Hematopoietic multipotent progenitor cell treated with erythropoietin and hydrocortisone succinate and interleukin-3 and kit ligand, for 8 days (in vitro differentiated cells): ENCODE results near the gene RAB17.

Experiments used
- DNase-seq: peaks from one replicate; pipeline ENCODE4 v3.0.0-alpha.2; 2015

The RAB17 gene

GRCh38 chr2:237575869-237576862, 14.4 kb downstream of the RAB17 start:
- no peak for DNase-seq

GRCh38 chr2:237574894-237575868, 15.4 kb downstream of the RAB17 start:
- DNase-seq: no peak

DNA sequence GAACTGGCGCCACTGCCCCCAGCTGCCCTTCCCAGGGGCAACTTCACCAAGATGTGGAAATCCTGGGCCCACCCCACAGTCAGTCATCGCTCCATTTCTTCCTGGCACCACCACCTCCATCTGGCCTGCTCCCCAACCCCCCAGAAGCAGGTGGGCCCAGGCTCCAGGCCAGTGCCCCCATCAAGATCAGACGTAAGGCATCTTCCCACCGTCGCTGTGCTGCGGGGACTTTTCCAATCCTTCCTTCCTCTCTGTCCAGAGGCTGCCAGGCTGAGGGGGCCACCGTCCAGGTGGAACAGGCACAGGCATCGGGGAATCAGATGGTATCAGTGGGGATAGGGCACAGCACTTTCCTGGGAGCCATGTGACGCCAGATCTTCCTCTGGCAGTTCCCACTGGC, 16.1 kb downstream of the RAB17 start:
- DNase-seq: no peak

DNA sequence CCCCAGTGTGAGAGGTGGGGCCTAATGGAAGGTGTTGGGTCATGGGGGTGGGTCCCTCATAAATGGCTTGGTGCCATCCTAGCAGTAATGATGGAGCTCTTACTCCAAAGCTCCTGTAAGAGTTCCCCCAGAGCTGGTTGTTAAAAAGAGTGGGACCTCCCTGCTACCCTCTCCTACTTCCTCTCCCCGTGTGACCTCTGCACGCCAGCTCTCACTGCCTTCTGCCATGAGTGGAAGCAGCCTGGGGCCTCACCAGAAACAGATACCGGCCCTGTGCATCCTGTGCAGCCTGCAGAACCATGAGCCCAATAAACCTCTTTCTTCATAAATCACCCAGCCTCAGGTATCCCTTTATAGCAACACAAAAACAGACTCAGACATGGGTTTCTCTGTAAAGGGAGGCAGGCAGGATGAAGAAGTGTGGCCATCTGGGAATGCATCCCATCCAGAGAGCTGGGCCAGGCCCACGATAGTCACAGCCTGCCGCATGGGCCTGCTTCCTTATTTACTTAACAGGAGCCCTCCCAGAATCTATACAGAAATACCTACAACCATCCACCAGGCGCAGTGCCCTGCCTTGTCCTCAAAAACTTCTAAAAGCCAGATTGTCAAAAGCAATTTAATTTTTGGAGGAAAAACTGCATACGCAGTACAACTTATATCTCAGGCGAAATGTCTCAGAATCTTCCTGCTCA, 16.7 kb downstream of the RAB17 start:
- DNase-seq: no peak

GRCh38 chr2:237572742-237573101, 17.8 kb downstream of the RAB17 start:
- DNase-seq: no peak

GRCh38 chr2:237572021-237572741, 18.4 kb downstream of the RAB17 start:
- peak; percentile 81 for DNase-seq

GRCh38 chr2:237571551-237571950, 19.0 kb downstream of the RAB17 start:
- DNase-seq: no peak

DNA sequence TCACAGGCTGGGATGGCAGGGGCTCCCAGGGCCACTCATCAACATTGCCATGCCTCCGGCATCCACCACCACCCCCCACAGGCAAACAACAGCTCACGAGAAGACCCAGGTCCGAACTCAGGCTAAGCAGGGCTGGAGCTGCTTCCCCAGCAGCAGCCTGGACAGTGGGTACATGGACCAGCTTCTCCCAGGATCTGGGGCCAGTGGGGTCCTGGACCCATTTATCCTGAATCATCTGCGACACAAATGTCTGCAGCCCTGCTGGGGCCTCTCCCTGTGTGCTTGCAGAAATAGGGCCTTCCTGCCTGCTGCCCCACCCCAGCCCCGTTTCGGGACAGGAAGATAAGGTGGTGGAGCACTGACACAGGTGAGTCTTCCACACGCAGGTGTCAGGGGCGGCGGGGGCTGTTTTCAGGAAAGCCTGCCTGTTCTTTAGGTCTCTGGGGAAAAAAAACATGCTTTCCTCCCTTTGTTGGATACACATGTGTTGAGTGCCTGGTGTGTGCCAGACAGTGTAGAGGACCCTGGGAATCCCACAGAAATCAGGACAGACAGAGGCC, 19.7 kb downstream of the RAB17 start:
- no peak for DNase-seq

DNA sequence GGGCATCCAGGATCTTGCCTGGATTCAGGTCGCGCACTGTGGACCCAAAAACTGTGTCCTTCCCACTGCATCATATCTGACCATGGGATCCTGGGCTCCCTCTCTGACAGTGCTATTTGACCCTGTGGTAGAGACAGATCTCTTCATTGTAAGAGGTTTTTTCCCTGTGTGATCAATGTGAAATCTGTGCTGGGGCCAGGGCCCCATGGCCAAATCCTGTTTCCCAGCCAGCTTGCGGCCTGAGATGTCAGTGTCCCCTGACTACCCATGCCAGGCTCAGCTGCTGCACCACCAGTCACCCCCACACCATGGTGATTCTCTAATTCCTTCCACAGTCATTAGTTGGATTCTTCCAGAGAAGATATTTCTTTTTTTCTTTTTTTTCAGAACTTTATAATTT, 20.6 kb downstream of the RAB17 start:
- DNase-seq: no peak

DNA sequence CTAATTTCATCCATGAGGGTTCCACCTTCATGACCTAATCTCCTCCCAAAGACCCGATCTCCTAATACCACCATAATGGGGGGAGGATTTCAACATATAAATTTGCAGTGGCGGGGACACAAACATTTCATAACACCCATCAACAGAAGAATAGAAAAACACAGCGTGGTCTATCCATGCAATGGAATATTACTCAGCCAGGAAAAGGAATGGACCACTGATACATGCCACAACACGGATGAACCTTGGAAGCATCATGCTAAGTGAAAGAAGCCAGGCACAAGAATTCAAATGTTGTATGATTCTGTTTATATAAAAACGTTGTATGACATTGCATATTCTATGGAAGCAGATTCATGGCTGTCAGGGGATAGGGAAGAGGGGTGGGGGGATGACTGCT, 21.5 kb downstream of the RAB17 start:
- no peak for DNase-seq

GRCh38 chr2:237568121-237568660, 22.3 kb downstream of the RAB17 start:
- no peak for DNase-seq

GRCh38 chr2:237567276-237568029, 23.1 kb downstream of the RAB17 start:
- no peak for DNase-seq

GRCh38 chr2:237566401-237567235, 23.9 kb downstream of the RAB17 start, which contains the start of gene PRLH:
TSS of gene PRLH (plus strand) at chr2:237566574. CDS start at chr2:237566574, 0 bp downstream.
- DNase-seq: no peak

GRCh38 chr2:237565974-237566373, 24.6 kb downstream of the RAB17 start:
- no peak for DNase-seq

DNA sequence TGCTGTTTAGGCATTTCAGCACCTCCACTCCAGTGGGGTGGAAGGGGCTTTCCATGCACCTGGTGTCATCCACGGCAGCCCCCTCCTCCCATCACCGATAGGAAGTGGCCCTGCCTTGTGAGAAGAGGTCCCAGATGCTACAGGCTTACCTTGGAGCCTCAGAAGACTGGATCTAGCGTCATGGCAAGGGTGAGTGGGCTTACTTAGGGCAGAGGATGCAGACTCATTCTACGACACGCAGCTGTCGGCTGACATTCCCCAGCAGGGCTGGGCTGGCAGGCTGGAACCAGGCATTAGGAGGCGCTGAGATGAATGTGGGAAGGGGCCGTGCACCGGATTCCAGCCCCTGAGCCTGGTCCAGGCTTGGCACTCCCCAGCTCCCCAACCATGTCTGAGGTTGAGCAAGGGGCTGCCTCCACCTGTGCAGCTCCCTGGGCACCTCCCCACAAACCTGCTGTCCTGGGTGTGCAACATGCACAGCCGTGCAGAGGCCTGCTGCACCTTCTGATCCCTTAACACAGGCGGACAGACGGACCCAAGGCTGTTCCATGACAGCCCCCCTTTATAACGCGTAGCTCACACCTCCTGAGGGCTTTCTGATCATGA, 25.9 kb downstream of the RAB17 start:
- DNase-seq: no peak

GRCh38 chr2:237563816-237564215, 26.7 kb downstream of the RAB17 start:
- no peak for DNase-seq

DNA sequence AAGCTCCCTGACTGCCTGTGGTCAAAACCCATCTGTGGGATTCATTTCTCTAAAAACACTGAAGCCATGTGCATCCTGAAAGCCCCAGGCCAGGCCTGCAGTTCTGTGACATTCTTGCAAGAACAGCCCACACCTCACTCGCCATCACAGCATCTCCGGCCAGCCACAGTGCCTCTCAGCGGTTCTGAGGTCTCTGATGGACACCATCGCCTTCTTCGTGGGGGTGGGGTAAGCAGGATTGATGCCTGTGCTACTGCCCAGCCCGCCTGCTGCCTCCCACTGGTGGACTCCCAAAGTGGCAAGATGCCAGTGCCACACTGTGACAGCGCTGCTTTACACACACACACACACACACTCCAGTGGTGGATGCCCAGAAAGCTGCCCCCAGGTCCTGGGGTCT, 29.3 kb downstream of the RAB17 start:
- DNase-seq: no peak

DNA sequence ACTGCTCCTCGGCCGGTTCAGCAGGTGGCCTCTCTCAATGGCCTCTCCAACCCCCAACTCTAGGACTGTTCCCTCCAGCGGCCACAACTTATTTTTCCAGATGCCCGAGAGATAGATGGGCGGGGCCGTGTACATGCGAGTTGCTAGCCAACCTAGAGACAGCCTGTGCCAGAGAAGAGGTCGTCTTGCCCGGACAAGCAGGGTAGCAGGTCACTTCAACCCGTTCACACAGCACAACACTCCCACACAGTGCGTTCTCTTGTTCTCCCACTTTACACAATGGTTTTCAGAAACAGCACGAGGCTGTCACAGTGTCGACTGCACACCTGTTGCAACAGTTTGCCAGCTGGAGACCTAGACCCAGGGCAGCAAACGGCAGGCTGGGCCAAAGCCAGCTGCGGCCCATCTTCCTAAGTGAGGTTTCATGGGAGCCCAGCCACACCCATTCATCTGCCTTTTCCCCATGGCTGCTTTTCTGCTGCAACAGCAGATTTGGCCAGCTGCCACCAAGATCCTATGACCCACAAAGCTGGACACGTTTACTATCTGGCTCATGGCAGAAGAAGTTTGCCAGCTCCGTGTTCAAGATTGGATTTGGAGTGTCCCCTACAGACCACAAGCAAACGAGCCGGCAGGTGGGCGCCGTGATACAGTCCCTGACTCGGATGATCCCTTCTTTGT, 31.4 kb downstream of the RAB17 start:
- DNase-seq: peak; percentile 38

DNA sequence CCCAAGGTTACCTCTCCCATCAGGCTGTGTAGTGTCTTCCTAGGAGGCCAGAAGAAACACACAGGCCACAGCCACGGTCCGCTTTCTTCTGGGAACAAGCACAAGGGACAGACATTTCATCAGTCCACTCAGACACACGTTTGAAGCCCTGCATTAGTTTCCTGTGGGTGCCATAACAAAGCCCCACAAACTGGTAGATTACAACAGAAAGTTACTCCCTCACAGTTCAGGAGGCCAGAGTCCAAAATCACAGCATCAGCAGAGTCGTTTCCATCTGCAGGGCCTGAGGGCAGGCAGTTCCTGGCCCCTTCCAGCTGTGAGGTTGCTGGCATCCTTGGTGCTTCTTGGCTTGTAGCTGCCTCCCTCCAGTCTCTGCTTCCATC, 32.9 kb downstream of the RAB17 start:
- no peak for DNase-seq
